Measurements from ENCODE around the gene OBSL1. TPM values are rescaled to one million over a fixed set of nuclear protein-coding genes. Genes with fewer than 3 reads are reported as not detected.

The OBSL1 gene
- total RNA-seq, 1 experiment from 2014 or later, result 25.5 TPM

GRCh38 chr2:219552382-219553167, 18.8 kb downstream of the OBSL1 start:
- ChIA-PET POLR2A (interaction anchor here (0.5 kb wide), 1 partner anchor 46 kb away, joined by 5 read pairs; no protein-coding TSS in a partner anchor), CTCF (interaction anchor here (0.7 kb wide), 1 partner anchor 128 kb away, joined by 14 read pairs; no protein-coding TSS in a partner anchor)
- H3K27me3 ChIP-seq (ENCODE audit: control insufficient read depth, insufficient read depth, low read length), result no peaks in the 10 kb centered on the region
- H3K9me3 ChIP-seq (ENCODE audit: control insufficient read depth, insufficient read depth, low read depth, low read length), result no peaks in the 10 kb centered on the region
- no peak for TF ChIP-seq POLR2AphosphoS5 (IDR thresholded peaks at IDR 0.05; ENCODE audit: low read depth, low read length)
- TF ChIP-seq REST (IDR thresholded peaks at IDR 0.05; ENCODE audit: insufficient read depth in 1 of 2, low read depth in 2 of 2, low read length in 1 of 2), result no peak
- ATAC-seq (peak; percentile 92), DNase-seq (ENCODE audit: low read depth, low spot score) (no peak)
- BruUV-seq (replicated peaks), result no TSS peak
- intact Hi-C loops (cut with micrococcal nuclease; ENCODE audit: unreplicated experiment), result no loop called here
- H3K4me1 ChIP-seq (ENCODE audit: control insufficient read depth, insufficient read depth, low read length), result peaks cover 3% of the 10 kb centered on the region; the same call in 1 of the 2 replicates
- no peak overlapping the region for H3K27ac ChIP-seq (ENCODE audit: low read length)
- H3K36me3 ChIP-seq (ENCODE audit: control insufficient read depth, insufficient read depth, low read length), result no peaks in the 10 kb centered on the region
- H3K4me3 ChIP-seq (ENCODE audit: low read depth in 2 of 2, low read length in 2 of 2), result peak overlapping the region; percentile 51 to 64
- in situ Hi-C loops (cut with HindIII; ENCODE audit: low pct_unique_long_range_greater_than_20kb, low sequenced_read_pairs), result no loop called here

GRCh38 chr2:219551441-219552381, 19.6 kb downstream of the OBSL1 start:
- Histone ChIP-seq H3K27ac (ENCODE audit: low read length) (no peak overlapping the region), H3K4me3 (ENCODE audit: low read depth in 2 of 2, low read length in 2 of 2) (peak overlapping the region; percentile 51 to 64), H3K36me3 (ENCODE audit: control insufficient read depth, insufficient read depth, low read length) (no peaks in the 10 kb centered on the region), H3K4me1 (ENCODE audit: control insufficient read depth, insufficient read depth, low read length) (peaks cover 3% of the 10 kb centered on the region; the same call in 1 of the 2 replicates), H3K9me3 (ENCODE audit: control insufficient read depth, insufficient read depth, low read depth, low read length) (no peaks in the 10 kb centered on the region), H3K27me3 (ENCODE audit: control insufficient read depth, insufficient read depth, low read length) (no peaks in the 10 kb centered on the region)
- in situ Hi-C loops (cut with HindIII; ENCODE audit: low pct_unique_long_range_greater_than_20kb, low sequenced_read_pairs) (no loop called here), intact Hi-C loops (cut with micrococcal nuclease; ENCODE audit: unreplicated experiment) (no loop called here)
- TF ChIP-seq CTCF (IDR thresholded peaks at IDR 0.05) (no peak), SIN3A (IDR thresholded peaks at IDR 0.05; ENCODE audit: borderline replicate concordance, insufficient read depth, low read depth, low read length) (no peak), TCF7L2 (IDR thresholded peaks at IDR 0.05; ENCODE audit: low read depth, low read length) (no peak), POLR2AphosphoS5 (IDR thresholded peaks at IDR 0.05; ENCODE audit: low read depth, low read length) (no peak), REST (IDR thresholded peaks at IDR 0.05; ENCODE audit: insufficient read depth in 1 of 2, low read depth in 2 of 2, low read length in 1 of 2) (no peak)
- CTCF ChIA-PET, result interaction anchor here (0.5 to 0.8 kb wide), 3 partner anchors 9 to 129 kb away, joined by 3 to 14 read pairs (median 3); no protein-coding TSS in a partner anchor
- no TSS peak for BruUV-seq (replicated peaks)
- peak; percentile 43 for ATAC-seq
- POLR2A ChIA-PET, result no interaction called here
- no peak for DNase-seq (ENCODE audit: low read depth, low spot score)

Data from Panc1 (cell line).